ENCODE results near the gene HELB. TPM values are rescaled to one million over a fixed set of nuclear protein-coding genes. Genes with fewer than 3 reads are reported as not detected.

Gene HELB
- total RNA-seq, 1 experiment from 2014 or later = 2.1 TPM

GRCh38 chr12:66275040-66275439 is 27.3 kb upstream of the HELB start:
- Histone ChIP-seq H3K9me2 (replicated peaks; ENCODE audit: low read length) (no peaks in the 10 kb centered on the region), H4K20me1 (ENCODE audit: low read length) (no peaks in the 10 kb centered on the region), H3K9me3 (ENCODE audit: low read length) (no peaks in the 10 kb centered on the region), H3K79me2 (ENCODE audit: low read length) (no peaks in the 10 kb centered on the region), H3K4me2 (ENCODE audit: low read length) (no peak overlapping the region), H3K27ac (ENCODE audit: low read length) (no peak overlapping the region), H3K4me3 (ENCODE audit: low read length) (no peak overlapping the region), H3K9ac (ENCODE audit: low read length) (no peak overlapping the region), H3K4me1 (ENCODE audit: insufficient read depth, low read length) (no peaks in the 10 kb centered on the region), H3K36me3 (ENCODE audit: low read depth, low read length) (no peaks in the 10 kb centered on the region), H3K27me3 (ENCODE audit: low read length) (peaks cover 23% of the 10 kb centered on the region), H2AFZ (ENCODE audit: low read length) (no peak overlapping the region), H3F3A (ENCODE audit: low read length, unreplicated experiment) (no peaks in the 10 kb centered on the region)
- TF ChIP-seq EZH2phosphoT487 (IDR thresholded peaks at IDR 0.05; ENCODE audit: borderline replicate concordance, low read length) (no peak), CTCF (conservative IDR thresholded peaks at IDR 0.05; ENCODE audit: low read depth, low read length) (no peak)
- DNase-seq (no peak), ATAC-seq (no peak)
- no TSS peak for BruUV-seq (replicated peaks)
- ChIA-PET CTCF (no interaction called here), POLR2A (ENCODE audit: unreplicated experiment) (no interaction called here)
- intact Hi-C loops (cut with micrococcal nuclease) = loop anchor here (10.0 kb wide), 1 partner anchor 130 kb away; no protein-coding TSS in a partner anchor

GRCh38 chr12:66279123-66279712 is 23.1 kb upstream of the HELB start:
- Histone ChIP-seq H3K9ac (ENCODE audit: low read length) (no peak overlapping the region), H3K27ac (ENCODE audit: low read length) (no peak overlapping the region), H3K4me3 (ENCODE audit: low read length) (no peak overlapping the region), H4K20me1 (ENCODE audit: low read length) (no peaks in the 10 kb centered on the region), H3K4me2 (ENCODE audit: low read length) (no peak overlapping the region), H3K9me2 (replicated peaks; ENCODE audit: low read length) (no peaks in the 10 kb centered on the region), H3K27me3 (ENCODE audit: low read length) (peaks cover 23% of the 10 kb centered on the region), H3K9me3 (ENCODE audit: low read length) (no peaks in the 10 kb centered on the region), H2AFZ (ENCODE audit: low read length) (no peak overlapping the region), H3K36me3 (ENCODE audit: low read depth, low read length) (no peaks in the 10 kb centered on the region), H3K4me1 (ENCODE audit: insufficient read depth, low read length) (no peaks in the 10 kb centered on the region), H3F3A (ENCODE audit: low read length, unreplicated experiment) (no peaks in the 10 kb centered on the region), H3K79me2 (ENCODE audit: low read length) (no peaks in the 10 kb centered on the region)
- DNase-seq (peak; percentile 41), ATAC-seq (no peak)
- POLR2A ChIA-PET (ENCODE audit: unreplicated experiment) = no interaction called here
- CTCF ChIA-PET = interaction anchor here (0.6 kb wide), 2 partner anchors 24 to 134 kb away, joined by 3 to 8 read pairs; no protein-coding TSS in a partner anchor
- no TSS peak for BruUV-seq (replicated peaks)
- TF ChIP-seq CTCF (conservative IDR thresholded peaks at IDR 0.05; ENCODE audit: low read depth, low read length) (peak; percentile 80), EZH2 (IDR thresholded peaks at IDR 0.05; ENCODE audit: low read length, unreplicated experiment) (no peak)
- intact Hi-C loops (cut with micrococcal nuclease) = loop anchor here (1.0 to 10.0 kb wide), 3 partner anchors 130 to 415 kb away; no protein-coding TSS in a partner anchor

GRCh38 chr12:66280561-66280960 is 21.7 kb upstream of the HELB start:
- no peak for TF ChIP-seq CTCF (conservative IDR thresholded peaks at IDR 0.05; ENCODE audit: low read depth, low read length)
- no peak for TF ChIP-seq EZH2phosphoT487 (IDR thresholded peaks at IDR 0.05; ENCODE audit: borderline replicate concordance, low read length)
- no peak for TF ChIP-seq EZH2 (IDR thresholded peaks at IDR 0.05; ENCODE audit: low read length, unreplicated experiment)
- H4K20me1 ChIP-seq (ENCODE audit: low read length) = no peaks in the 10 kb centered on the region
- H3K4me1 ChIP-seq (ENCODE audit: insufficient read depth, low read length) = no peaks in the 10 kb centered on the region
- intact Hi-C loops (cut with micrococcal nuclease) = no loop called here
- ATAC-seq (no peak), DNase-seq (no peak)
- H3K27me3 ChIP-seq (ENCODE audit: low read length) = peaks cover 23% of the 10 kb centered on the region
- no peaks in the 10 kb centered on the region for H3K79me2 ChIP-seq (ENCODE audit: low read length)
- H2AFZ ChIP-seq (ENCODE audit: low read length) = no peak overlapping the region
- ChIA-PET POLR2A (ENCODE audit: unreplicated experiment) (no interaction called here), CTCF (no interaction called here)
- H3K4me3 ChIP-seq (ENCODE audit: low read length) = no peak overlapping the region
- H3K4me2 ChIP-seq (ENCODE audit: low read length) = no peak overlapping the region
- no peak overlapping the region for H3K27ac ChIP-seq (ENCODE audit: low read length)
- no peaks in the 10 kb centered on the region for H3K9me3 ChIP-seq (ENCODE audit: low read length)
- no peak overlapping the region for H3K9ac ChIP-seq (ENCODE audit: low read length)
- no peaks in the 10 kb centered on the region for H3K36me3 ChIP-seq (ENCODE audit: low read depth, low read length)
- no peaks in the 10 kb centered on the region for H3F3A ChIP-seq (ENCODE audit: low read length, unreplicated experiment)
- H3K9me2 ChIP-seq (replicated peaks; ENCODE audit: low read length) = no peaks in the 10 kb centered on the region
- no TSS peak for BruUV-seq (replicated peaks)

All from PC-3 (cell line).